Fibroblast of mammary gland (primary cell): ENCODE results near the gene PPP1R14C.

Experiments used
- DNase-seq: peaks from one replicate; pipeline ENCODE4 v3.0.0-alpha.2; 2010; ENCODE audit warnings: low read depth
- H3K4me3 ChIP-seq: 2 replicates; pipeline ENCODE4 v1.5.1; 2011; ENCODE audit warnings: low read depth, mild to moderate bottlenecking, low read length, moderate library complexity; ENCODE audit not compliant: control insufficient read depth
- CTCF ChIP-seq: conservative IDR thresholded peaks from 2 replicates; pipeline ENCODE4 v1.5.1; 2011; ENCODE audit warnings: low read depth, low read length, inconsistent platforms; ENCODE audit not compliant: control insufficient read depth, insufficient read depth

Gene PPP1R14C

GRCh38 chr6:150279533-150279932, 136.7 kb downstream of the PPP1R14C start:
- no peak for TF ChIP-seq CTCF
- DNase-seq, result no peak
- no peak overlapping the region for H3K4me3 ChIP-seq

DNA sequence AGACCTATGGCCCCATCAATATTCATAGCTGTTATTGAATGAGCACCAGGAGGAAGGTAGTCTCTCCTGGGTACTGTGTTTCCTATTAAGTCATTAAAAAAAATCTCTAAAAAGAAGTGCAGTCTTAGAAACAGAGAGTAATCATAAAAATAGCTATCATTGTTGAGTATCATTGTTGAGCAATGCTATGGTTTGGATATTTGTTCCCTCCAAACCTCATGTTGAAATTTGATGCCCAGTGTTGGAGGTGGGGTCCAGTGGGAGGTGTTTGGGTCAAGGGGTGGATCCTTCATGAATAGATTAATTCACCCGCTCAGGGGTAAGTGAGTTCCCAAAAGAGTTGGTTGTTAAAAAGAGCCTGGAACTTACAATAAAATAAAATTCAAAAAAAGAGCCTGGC, 137.9 kb downstream of the PPP1R14C start:
- no peak for DNase-seq
- no peak for TF ChIP-seq CTCF
- H3K4me3 ChIP-seq, result no peak overlapping the region

- no peak overlapping the region for H3K4me3 ChIP-seq
- no peak for DNase-seq
- TF ChIP-seq CTCF, result no peak
Observed at GRCh38 chr6:150281767-150282166, 138.9 kb downstream of the PPP1R14C start.

DNA sequence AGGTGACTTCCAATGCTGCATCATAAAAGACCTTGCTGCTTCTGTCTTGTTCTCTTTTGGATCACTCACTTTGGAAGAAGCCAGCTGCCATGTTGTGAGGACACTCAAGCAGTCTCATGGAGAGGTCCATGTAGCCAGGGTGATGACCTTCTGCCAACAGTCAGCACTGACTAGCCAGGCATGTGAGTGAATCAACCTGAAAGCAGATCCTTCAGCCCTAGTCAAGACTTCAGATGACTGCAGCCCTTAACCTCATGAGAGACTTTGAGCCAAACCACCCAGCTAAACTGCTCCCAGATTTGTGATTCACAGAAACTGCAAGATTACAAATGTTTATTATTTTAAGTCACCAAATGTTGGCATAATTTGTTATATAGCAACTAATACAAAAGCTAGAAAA, 140.0 kb downstream of the PPP1R14C start:
- DNase-seq, result peak; percentile 87
- no peak for TF ChIP-seq CTCF
- no peak overlapping the region for H3K4me3 ChIP-seq

DNA sequence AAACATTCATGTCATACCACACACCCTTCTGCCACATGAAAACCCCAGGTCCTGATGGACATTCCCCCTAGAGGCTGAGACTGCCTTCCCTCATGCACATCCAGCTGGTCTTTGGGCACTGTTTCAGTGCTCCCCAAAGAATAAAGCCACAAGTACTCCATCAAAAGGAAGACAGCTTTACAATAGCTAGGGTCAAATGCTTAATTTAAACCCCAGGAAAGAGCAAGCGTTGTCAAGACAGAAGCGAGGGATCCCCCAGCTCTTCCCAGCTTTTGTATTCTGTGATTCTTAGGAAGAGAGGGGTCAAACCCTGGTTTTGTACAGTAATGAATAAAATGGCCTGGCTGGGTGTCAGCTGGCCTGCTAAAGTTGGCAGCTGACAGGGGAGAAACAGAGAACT, 143.6 kb downstream of the PPP1R14C start:
- no peak overlapping the region for H3K4me3 ChIP-seq
- DNase-seq, result no peak
- no peak for TF ChIP-seq CTCF

- TF ChIP-seq CTCF, result no peak
- no peak for DNase-seq
- no peak overlapping the region for H3K4me3 ChIP-seq
Observed at GRCh38 chr6:150286912-150287311, 144.1 kb downstream of the PPP1R14C start.

DNA sequence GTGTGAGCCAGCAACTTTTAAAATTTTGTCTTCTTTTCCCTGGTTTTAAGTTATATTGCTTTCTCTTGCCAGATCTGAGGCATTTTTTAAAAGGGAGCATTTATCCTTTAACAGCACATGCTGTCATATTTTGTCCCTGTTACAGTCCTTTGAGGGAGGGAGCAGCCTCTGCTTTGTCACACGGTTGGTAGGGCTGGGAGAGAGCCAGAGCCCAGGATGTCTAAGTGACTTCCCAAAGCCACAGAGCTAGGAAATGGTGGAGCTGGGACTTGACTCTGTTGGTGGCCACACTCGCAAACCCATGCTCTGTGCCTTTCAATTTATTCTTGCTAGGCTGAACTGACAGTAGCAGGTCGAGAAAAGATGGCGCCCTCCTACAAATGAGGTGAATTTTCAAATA, 145.6 kb downstream of the PPP1R14C start:
- TF ChIP-seq CTCF, result no peak

More for the DNA sequence above, 145.6 kb downstream of the PPP1R14C start:
- H3K4me3 ChIP-seq, result no peak overlapping the region
- no peak for DNase-seq
